Endothelial cell of umbilical vein (primary cell): ENCODE data around the gene PSMB4.

Source experiments
- EZH2 ChIP-seq: IDR thresholded peaks from 2 replicates; pipeline ENCODE4 v1.6.1; 2012; ENCODE audit warnings: borderline replicate concordance, low read depth, mild to moderate bottlenecking, moderate library complexity, low read length, inconsistent platforms; ENCODE audit not compliant: severe bottlenecking
- FOS ChIP-seq: IDR thresholded peaks from 2 replicates; pipeline ENCODE4 v1.6.1; 2011; ENCODE audit warnings: mild to moderate bottlenecking, low read length, moderate library complexity, borderline replicate concordance; ENCODE audit not compliant: insufficient read depth
- JUN ChIP-seq: IDR thresholded peaks from 2 replicates; pipeline ENCODE4 v1.6.1; 2011; ENCODE audit warnings: borderline replicate concordance, low read depth; ENCODE audit not compliant: insufficient read length, insufficient read depth
- POLR2A ChIP-seq: IDR thresholded peaks from 2 replicates; pipeline ENCODE4 v1.6.1; 2012; ENCODE audit warnings: low read depth, mild to moderate bottlenecking, control low read depth, low read length
- POLR2AphosphoS5 ChIP-seq: IDR thresholded peaks from 2 replicates; pipeline ENCODE4 v1.6.1; 2012; ENCODE audit warnings: low read depth, mild to moderate bottlenecking, control low read depth, low read length, moderate library complexity; ENCODE audit not compliant: insufficient read depth
- TF ChIP-seq, protein P1 (sequence below), 2 donors: IDR thresholded peaks; 1 replicate in 1 of 2; 2 replicates in 1 of 2; pipeline ENCODE4 v1.5.1; 2011; ENCODE audit warnings: low read length in 2 of 2, mild to moderate bottlenecking in 2 of 2, moderate library complexity in 2 of 2, control low read depth in 1 of 2, inconsistent platforms in 1 of 2, low read depth in 1 of 2; ENCODE audit not compliant: insufficient read depth in 1 of 2; ENCODE audit errors: extremely low read depth in 1 of 2

DNA sequence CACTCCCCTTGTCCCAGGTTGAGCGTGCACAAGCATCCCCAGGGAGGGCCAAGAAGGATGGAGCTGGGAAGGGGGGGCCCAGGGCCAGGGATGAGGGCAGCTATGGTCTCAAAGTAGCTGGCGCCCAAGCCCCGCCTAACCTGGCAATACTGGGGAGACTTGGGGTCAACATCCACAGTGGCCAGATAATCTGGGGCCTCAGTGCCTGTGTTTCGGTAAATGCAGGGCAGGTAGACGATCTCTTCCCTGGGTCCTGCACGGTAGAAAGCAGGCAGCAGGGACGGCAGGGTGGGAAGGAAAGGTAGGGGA lies 30.1 kb upstream of the PSMB4 start:
- TF ChIP-seq, protein P1, sequence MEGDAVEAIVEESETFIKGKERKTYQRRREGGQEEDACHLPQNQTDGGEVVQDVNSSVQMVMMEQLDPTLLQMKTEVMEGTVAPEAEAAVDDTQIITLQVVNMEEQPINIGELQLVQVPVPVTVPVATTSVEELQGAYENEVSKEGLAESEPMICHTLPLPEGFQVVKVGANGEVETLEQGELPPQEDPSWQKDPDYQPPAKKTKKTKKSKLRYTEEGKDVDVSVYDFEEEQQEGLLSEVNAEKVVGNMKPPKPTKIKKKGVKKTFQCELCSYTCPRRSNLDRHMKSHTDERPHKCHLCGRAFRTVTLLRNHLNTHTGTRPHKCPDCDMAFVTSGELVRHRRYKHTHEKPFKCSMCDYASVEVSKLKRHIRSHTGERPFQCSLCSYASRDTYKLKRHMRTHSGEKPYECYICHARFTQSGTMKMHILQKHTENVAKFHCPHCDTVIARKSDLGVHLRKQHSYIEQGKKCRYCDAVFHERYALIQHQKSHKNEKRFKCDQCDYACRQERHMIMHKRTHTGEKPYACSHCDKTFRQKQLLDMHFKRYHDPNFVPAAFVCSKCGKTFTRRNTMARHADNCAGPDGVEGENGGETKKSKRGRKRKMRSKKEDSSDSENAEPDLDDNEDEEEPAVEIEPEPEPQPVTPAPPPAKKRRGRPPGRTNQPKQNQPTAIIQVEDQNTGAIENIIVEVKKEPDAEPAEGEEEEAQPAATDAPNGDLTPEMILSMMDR (IDR thresholded peaks at IDR 0.05; ENCODE audit: extremely low read depth in 1 of 2, insufficient read depth in 1 of 2, low read depth in 1 of 2, low read length in 2 of 2), result no peak
- TF ChIP-seq POLR2AphosphoS5, result no peak
- TF ChIP-seq JUN, result no peak
- TF ChIP-seq POLR2A, result no peak
- no peak for TF ChIP-seq FOS
- no peak for TF ChIP-seq EZH2
